Epithelial cell of proximal tubule (primary cell): Measurements from ENCODE around the gene L3MBTL4. TPM values are rescaled to one million over a fixed set of nuclear protein-coding genes. Genes with fewer than 3 reads are reported as not detected.

Source experiments
- DNase-seq: peaks from one replicate; pipeline ENCODE4 v3.0.0-alpha.2; 2011; ENCODE audit warnings: low read depth
- H3K4me3 ChIP-seq: 2 replicates; pipeline ENCODE4 v1.5.1; 2011; ENCODE audit warnings: low read depth, mild to moderate bottlenecking, low read length
- total RNA-seq: library from RNA; depleted of rRNA; stranded (reverse); fragments of >200 nt; gene quantifications from 2 replicates; pipeline ENCODE4 v1.2.3, GENCODE V29; 2015
- TF ChIP-seq, protein P1 (sequence below): conservative IDR thresholded peaks from 2 replicates; pipeline ENCODE4 v1.5.1; 2012; ENCODE audit warnings: low read depth, mild to moderate bottlenecking, low read length

L3MBTL4 gene
- total RNA-seq, 1 donor from 2014 or later: 4.0 TPM

- DNase-seq: no peak
- TF ChIP-seq, protein P1, sequence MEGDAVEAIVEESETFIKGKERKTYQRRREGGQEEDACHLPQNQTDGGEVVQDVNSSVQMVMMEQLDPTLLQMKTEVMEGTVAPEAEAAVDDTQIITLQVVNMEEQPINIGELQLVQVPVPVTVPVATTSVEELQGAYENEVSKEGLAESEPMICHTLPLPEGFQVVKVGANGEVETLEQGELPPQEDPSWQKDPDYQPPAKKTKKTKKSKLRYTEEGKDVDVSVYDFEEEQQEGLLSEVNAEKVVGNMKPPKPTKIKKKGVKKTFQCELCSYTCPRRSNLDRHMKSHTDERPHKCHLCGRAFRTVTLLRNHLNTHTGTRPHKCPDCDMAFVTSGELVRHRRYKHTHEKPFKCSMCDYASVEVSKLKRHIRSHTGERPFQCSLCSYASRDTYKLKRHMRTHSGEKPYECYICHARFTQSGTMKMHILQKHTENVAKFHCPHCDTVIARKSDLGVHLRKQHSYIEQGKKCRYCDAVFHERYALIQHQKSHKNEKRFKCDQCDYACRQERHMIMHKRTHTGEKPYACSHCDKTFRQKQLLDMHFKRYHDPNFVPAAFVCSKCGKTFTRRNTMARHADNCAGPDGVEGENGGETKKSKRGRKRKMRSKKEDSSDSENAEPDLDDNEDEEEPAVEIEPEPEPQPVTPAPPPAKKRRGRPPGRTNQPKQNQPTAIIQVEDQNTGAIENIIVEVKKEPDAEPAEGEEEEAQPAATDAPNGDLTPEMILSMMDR: no peak
- no peak overlapping the region for H3K4me3 ChIP-seq
These were observed 62.4 kb downstream of the L3MBTL4 start for GRCh38 chr18:6352275-6352674.

- H3K4me3 ChIP-seq: no peak overlapping the region
- TF ChIP-seq, protein P1: no peak
- DNase-seq: no peak
These were observed 71.7 kb downstream of the L3MBTL4 start for GRCh38 chr18:6342990-6343389.

- H3K4me3 ChIP-seq: no peak overlapping the region
- DNase-seq: no peak
- TF ChIP-seq, protein P1: no peak
These were observed 73.0 kb downstream of the L3MBTL4 start for GRCh38 chr18:6341709-6342108.

- DNase-seq: no peak
- no peak overlapping the region for H3K4me3 ChIP-seq
- TF ChIP-seq, protein P1: no peak
These were observed 73.4 kb downstream of the L3MBTL4 start for GRCh38 chr18:6341303-6341702.

- no peak for DNase-seq
- H3K4me3 ChIP-seq: no peak overlapping the region
- TF ChIP-seq, protein P1: no peak
These were observed 74.6 kb downstream of the L3MBTL4 start for GRCh38 chr18:6340121-6340520.

- no peak for DNase-seq
- H3K4me3 ChIP-seq: no peak overlapping the region
- TF ChIP-seq, protein P1: no peak
These were observed 78.5 kb downstream of the L3MBTL4 start for GRCh38 chr18:6336239-6336638.

- no peak overlapping the region for H3K4me3 ChIP-seq
- TF ChIP-seq, protein P1: no peak
- DNase-seq: no peak
These were observed 80.7 kb downstream of the L3MBTL4 start for GRCh38 chr18:6333981-6334380.
